Activated naive CD4-positive, alpha-beta T cell (primary cell): Measurements from ENCODE around the gene SMTNL2.
"Not testable (repeated sequence)": the region's sequence is repeated elsewhere in the genome, so short reads cannot be mapped to it uniquely, and the experiment has no call there.

ENCODE experiments used
- DNase-seq, 4 experiments: peaks; one replicate each; lab custom pipeline; 2025; lab: John Stamatoyannopoulos, UW

SMTNL2 gene

GRCh38 chr17:4602041-4602440 is 17.7 kb downstream of the SMTNL2 start:
- no peak for DNase-seq

GRCh38 chr17:4604111-4604644 is 19.8 kb downstream of the SMTNL2 start:
- no peak for DNase-seq

- not testable (repeated sequence) for DNase-seq
Observed at GRCh38 chr17:4604736-4605135, 20.4 kb downstream of the SMTNL2 start.

- no peak for DNase-seq
Observed at GRCh38 chr17:4605826-4606225, 21.5 kb downstream of the SMTNL2 start.

- no peak for DNase-seq
Observed at GRCh38 chr17:4607261-4607741, 23.0 kb downstream of the SMTNL2 start.

GRCh38 chr17:4607773-4608187 is 23.5 kb downstream of the SMTNL2 start:
- DNase-seq = no peak

GRCh38 chr17:4609761-4610160 is 25.4 kb downstream of the SMTNL2 start:
- no peak for DNase-seq

- DNase-seq = no peak
Observed at GRCh38 chr17:4610162-4610561, 25.8 kb downstream of the SMTNL2 start.

GRCh38 chr17:4610656-4611055 is 26.3 kb downstream of the SMTNL2 start:
- DNase-seq = no peak

- no peak for DNase-seq
Observed at GRCh38 chr17:4616476-4616875, 32.1 kb downstream of the SMTNL2 start.

GRCh38 chr17:4617090-4617489 is 32.8 kb downstream of the SMTNL2 start:
- no peak for DNase-seq

GRCh38 chr17:4617590-4618351 is 33.4 kb downstream of the SMTNL2 start:
- no peak for DNase-seq

GRCh38 chr17:4620531-4621101 is 36.3 kb downstream of the SMTNL2 start:
- DNase-seq = no peak

- no peak for DNase-seq
Observed at GRCh38 chr17:4622375-4622774, 38.0 kb downstream of the SMTNL2 start.

- DNase-seq = no peak
Observed at GRCh38 chr17:4623249-4623648, 38.9 kb downstream of the SMTNL2 start.

- DNase-seq = not testable (repeated sequence)
Observed at GRCh38 chr17:4624451-4624911, 40.2 kb downstream of the SMTNL2 start.

GRCh38 chr17:4625181-4625617 is 40.9 kb downstream of the SMTNL2 start:
- no peak for DNase-seq

GRCh38 chr17:4626734-4627256 is 42.5 kb downstream of the SMTNL2 start:
- DNase-seq = no peak

- no peak for DNase-seq
Observed at GRCh38 chr17:4631431-4631830, 47.1 kb downstream of the SMTNL2 start.

GRCh38 chr17:4631836-4632580 is 47.7 kb downstream of the SMTNL2 start:
- no peak for DNase-seq

GRCh38 chr17:4632581-4632920 is 48.2 kb downstream of the SMTNL2 start:
- DNase-seq = no peak

- DNase-seq = no peak
Observed at GRCh38 chr17:4633643-4634042, 49.3 kb downstream of the SMTNL2 start.
